Umbilical cord (tissue), 2 donors: ENCODE data around the gene OSBPL10. TPM values are rescaled to one million over a fixed set of nuclear protein-coding genes. Genes with fewer than 3 reads are reported as not detected.
"Not testable (repeated sequence)": the region's sequence is repeated elsewhere in the genome, so short reads cannot be mapped to it uniquely, and the experiment has no call there.

Source experiments
- DNase-seq: peaks from one replicate; pipeline ENCODE4 v3.0.0-alpha.2; 2015; ENCODE audit warnings: low spot score
- total RNA-seq: library from RNA; depleted of rRNA; stranded (reverse); fragments of >200 nt; gene quantifications from one replicate; pipeline ENCODE4 v1.2.3, GENCODE V29; 2014; ENCODE audit warnings: low replicate concordance; ENCODE audit not compliant: insufficient read depth

OSBPL10 gene
- total RNA-seq, 1 donor from 2014 or later, result 25.0 TPM

DNA sequence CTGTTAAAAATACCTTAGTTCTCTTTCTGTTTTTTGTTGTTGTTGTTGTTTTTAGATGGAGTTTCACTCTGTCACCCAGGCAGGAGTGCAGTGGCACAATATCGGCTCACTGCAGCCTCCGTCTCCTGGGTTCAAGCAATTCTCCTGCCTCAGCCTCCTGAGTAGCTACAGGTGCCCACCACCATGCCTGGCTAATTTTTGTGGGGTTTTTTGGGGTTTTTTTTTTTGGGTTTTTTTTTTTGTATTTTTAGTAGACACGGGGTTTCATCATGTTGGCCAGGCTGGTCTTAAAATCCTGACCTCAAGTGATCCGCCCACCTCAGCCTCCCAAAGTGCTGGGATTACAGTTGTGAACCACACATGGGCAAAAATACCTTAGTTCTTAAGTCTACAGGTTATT is 120.4 kb downstream of the OSBPL10 start:
- not testable (repeated sequence) for DNase-seq

DNA sequence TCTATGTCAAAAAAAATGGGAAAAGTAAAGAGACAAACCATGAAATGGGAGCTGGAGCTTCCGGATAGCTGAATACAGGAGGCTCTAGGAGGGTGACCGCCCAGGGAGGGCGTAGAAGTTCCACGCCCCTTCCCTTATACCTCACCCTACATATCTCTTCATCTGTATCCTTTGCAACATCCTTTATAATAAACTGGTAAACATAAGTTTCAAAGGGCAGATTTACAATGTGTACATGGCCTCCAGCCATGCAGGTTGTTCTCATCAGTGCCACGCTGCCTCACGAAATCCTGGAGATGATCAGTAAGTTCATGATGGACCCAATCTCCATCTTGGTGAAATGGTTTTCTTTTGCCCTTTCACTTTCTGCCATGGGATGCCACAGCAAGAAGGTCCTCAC is 121.8 kb downstream of the OSBPL10 start:
- no peak for DNase-seq

DNA sequence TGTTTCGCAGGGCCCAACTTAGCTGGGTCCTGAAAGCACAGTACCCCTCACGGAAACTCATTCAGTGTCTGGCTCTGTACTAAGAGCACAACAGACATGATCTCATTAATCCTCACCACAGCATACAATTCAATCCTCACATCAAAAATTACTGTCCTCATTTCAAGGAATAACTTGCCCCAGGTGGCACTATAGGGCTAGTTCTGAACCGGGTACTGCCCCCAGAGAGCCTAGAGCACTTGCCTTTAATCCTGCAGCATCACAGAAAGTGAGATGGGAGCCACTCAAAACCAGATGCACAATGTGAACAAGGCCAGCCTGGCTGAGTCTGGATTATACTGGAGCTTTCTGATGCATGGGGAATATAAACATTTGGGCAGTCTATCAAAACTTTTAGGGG is 122.6 kb downstream of the OSBPL10 start:
- no peak for DNase-seq

DNA sequence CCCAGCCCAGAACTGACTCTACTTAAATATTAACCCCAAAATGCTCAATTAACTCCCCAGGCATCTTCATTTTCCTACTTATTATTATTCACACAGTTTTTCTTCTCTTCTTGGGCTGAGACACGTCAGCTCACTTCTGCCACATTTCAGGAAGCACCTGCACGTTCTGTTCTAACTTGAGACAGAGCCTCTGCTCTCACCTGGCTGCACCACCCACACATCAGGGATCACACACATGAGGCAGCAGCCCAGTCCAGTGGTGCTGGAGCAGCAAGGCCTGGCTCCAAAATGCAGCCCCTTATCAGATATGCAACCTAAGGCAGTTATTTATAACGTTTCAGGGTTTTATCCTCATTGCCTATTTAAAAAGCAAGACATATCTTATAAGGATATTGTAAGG is 127.5 kb downstream of the OSBPL10 start:
- no peak for DNase-seq

DNA sequence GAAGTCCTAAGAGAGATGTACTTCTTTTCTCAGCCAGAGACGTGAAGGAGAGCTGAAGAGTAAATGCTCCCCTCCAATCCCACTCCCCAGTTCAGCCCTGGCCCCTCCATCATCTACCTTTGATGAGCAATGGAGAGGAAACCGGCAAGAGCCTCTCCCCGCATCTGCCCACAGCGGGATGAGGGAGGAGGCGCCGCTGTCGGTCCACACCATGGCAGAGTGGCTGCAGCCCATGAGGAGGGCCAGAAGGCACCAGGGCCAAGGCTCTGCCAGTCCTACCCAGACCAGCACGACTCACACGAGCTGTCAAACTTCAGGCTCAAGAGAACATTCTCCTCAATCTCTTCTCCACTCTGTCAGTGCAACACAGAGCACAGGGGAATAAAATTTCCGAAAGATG is 129.8 kb downstream of the OSBPL10 start:
- DNase-seq, result no peak

DNA sequence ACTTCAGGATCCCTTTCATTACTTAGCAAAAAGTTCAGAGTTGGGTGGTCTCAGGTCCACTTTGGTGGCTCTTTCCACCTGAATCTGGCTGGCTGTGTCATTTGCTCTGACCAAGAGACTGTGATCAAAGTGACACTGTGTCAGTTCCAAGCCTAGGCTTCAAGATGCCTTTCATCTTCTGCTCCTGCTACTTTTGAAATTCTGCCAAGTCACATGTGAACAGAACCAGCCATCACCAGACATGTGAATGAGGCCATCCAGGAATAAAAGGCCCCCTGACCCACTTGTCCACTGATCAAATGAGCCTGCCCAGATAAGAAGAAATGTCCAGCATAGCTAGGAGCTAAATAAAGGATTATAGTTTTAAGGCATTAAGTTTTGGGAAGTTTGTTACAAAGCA is 132.2 kb downstream of the OSBPL10 start:
- peak; percentile 41 for DNase-seq

DNA sequence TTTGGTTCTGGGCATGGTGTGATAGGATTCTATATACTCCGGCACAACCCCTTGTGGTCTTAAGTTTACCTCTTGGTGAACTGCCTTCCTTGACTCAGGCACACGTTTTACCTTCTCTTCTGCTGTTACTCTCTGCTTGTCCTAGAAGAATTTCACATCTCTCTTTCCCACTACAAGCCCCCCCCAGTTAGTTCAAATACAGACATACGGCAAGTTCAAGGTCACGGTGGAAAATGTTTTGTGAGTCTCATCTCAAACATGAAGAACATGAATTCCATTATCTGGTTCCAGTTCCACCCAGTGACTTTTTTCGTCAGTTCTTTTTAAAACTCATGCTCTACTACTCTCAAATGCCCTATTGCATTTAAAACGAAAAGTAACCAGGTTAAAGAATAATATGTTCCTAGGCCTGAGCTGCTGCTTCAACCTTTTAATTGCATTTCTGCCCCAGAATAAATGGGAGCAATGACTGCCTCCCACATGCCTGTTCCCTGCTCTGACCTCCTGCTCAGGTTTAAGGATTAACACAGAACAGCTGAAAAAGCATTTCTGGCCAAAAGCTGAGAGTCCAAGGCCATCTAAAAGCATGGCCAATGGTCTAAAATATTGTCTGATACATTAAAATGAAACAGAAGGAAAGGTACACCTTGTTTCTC is 132.8 kb downstream of the OSBPL10 start:
- DNase-seq, result no peak

DNA sequence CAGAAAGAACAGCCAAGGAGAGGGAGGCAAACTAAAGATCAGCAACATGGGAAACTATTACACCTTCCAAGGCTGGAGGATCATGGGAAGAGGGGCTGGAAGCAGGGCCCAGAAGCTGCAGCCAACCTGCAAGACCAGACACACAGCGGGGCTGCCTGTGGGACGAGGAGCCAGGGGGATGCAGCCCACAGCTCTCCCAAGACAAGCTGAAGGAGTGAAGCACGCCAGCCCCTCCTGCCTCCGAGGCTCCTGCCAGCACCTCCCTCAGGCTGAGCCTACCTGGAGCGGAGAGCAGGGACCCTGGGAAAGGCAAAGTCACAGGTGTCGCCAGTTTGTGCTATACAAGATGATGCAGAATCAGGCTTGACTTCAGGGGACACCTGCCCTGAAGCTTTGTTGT is 133.3 kb downstream of the OSBPL10 start:
- DNase-seq, result no peak

DNA sequence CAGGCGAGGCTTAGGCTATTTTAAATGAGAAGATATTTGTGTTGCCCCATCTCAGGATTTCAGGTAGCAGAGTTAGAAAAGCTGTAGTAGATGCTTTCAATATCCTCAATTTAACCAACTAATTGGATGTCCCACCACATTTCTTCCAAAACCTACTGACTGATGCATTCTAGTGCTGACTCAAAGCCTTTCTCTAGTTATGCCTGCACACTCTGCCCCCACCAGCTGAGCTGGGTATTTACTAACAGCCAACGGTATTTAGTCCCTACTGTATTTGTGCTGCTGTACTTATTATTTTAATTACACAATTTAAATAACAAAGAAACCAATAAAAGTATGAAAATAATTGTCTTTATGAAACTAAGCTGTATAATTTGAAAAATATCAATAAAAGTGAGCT is 139.5 kb downstream of the OSBPL10 start:
- DNase-seq, result no peak

DNA sequence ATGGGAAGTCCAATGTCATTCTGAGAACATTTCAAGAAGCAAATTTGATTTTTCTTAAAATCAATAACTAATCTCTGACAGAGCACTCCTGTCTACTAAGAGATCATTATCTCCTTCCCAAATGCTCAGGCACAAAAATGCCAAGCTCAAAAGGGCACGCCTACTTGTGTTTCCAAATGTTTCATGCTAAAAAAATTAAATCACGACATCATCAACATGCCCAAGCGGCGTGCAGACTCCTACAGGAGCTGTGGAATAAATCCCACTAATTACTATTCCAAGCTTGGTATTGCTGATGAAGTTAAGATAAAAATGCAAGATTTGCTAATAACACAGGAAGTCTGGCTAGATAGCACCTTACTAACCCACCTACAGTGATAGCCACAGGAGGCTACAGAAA is 140.8 kb downstream of the OSBPL10 start:
- DNase-seq, result no peak

DNA sequence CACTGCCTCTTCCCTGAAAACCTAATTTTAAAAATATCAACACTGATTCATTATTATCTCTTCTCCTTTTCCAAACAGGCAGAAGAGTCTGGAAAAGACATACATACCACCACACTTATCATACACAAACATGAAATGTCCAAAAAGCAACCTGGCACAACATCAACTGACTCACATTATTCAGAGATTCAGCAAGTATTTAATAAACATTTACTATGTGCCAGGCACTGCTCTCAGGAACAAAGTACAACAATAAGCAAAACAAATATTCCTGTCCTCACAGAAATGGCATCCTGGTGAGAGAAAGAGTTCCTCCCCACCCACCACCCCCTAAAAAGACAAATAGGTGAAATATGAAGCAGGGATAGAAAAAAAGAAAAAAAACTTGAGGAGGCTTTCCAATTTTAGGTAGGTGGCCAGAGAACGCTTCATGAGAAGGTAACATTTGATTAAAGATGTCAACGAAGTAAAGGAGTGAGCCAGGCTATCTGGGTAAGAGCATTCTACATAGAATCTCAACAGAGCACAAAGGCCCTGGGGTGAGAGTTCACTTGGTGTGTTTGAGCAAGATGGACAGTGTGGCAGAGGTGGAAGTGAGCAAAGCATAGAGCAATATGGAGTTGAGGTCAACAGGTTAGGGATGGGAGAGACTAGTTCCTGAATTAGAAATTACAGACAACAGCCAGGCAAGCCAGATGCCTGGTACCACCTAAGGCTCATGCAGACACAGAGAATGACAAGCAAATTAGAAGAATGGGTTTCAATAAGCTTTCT is 141.7 kb downstream of the OSBPL10 start:
- peak; percentile 19 for DNase-seq

DNA sequence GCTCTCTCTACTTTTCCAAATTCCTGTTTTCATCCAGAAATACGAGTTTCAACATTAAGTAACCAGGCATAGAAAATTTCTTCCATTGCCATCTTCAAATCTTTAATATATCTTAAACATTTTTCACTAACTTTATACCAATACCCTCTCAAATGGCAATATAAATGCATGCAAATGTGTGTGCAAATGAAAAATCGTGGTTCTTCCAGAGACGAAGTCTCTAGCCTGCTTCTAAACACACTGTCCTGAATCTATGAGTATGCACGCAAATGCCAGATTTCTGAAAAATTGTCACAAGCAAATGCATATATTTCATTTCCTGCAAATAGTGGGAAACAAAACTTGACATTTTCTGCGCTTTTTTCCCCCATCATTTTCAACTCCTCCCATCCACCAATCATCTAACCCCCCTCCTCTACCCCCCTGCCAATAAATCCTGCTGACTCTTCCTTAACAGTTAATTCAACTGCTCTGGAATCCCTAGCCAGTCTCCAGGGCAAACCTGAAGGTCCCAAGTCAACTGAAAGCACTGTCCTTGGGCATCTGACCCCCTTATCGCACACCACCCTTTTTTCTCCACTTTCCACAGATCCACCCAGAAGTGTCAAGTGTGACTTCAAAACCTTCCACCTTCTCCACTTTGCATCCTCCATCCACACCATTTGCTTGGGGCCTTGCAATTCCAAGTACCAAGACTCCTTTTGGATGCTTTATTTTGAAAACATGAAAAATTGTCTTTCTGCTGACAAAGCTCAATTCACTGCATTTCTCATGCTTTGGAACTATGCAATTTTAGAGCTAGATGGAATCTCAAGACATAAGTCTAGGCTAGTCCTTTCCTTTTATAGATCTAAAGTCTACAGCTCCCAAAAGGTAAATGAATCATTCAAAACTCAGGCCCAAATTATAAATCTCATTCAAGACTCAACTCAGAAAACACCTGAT is 144.7 kb downstream of the OSBPL10 start:
- peak; percentile 19 for DNase-seq

DNA sequence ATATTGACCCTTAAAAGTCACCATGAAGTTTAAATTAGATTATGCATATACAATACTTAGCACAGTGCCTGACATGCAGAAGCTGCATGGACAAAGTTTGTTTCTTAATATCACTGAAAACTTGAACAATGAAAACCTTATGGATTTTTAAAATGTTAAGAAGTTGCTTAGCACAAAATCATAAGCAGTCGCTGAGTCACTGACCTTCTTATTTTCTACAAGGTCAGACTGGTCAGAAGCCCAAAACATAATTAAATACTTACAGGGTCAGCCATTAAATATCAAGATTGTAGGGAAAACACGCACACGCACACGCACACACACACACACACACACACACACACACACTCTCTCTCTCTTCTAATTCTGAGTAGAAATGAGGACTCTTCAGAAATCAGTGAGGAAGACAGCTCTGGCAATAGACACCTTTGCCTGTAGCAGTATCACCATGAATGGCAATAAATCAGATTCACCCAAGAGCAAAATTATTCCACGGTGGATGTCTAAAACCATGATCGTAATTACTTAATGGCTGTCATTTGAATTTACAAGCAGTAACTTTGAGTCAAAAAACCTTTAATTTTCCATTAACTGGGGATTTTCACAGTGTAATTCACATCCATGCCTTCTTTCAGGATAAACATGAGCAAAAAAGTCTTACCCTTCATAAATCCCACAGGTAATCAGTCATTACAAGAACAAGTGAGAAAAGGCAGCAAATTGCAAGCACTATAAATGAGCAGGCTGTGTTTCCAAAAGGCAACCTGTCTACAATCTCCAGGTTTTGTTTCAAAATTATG is 147.5 kb downstream of the OSBPL10 start:
- DNase-seq, result peak; percentile 43

DNA sequence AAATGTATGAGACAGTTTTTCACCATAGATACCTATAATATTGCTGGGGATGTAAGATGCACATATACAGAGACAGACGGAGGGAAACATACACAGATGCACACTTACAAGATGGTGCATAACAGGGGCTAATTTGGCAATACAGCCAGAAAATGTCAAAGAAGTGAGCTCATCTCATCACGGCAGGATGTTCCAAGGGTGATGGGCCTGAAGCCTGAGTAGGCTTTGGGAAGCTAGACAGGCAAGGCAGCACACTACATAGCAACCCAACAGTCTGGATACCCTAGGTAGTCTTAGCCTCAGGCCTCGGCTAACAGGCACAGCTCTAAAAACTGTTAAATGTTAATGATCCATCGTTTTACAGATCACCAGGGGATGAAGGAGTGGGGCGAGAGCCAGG is 148.5 kb downstream of the OSBPL10 start:
- DNase-seq, result peak; percentile 21

DNA sequence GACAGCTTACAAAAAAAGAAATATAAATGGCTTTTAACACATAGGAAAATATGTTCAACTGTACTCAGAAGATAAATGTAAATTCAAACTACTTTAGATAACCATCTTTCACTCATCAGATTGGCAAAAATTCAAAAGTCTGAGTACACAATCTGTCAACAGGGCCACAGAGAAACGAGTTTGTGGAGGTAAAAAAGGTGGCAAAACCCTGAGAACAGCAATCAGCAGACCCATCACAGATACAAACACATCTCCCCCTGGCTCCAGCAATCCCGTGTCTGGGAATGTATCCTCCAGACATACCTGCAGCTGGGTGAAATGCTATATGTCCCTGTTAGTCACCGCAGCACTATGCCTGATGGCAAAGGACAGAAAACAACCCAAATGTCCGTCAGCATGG is 149.5 kb downstream of the OSBPL10 start:
- DNase-seq, result peak; percentile 68

DNA sequence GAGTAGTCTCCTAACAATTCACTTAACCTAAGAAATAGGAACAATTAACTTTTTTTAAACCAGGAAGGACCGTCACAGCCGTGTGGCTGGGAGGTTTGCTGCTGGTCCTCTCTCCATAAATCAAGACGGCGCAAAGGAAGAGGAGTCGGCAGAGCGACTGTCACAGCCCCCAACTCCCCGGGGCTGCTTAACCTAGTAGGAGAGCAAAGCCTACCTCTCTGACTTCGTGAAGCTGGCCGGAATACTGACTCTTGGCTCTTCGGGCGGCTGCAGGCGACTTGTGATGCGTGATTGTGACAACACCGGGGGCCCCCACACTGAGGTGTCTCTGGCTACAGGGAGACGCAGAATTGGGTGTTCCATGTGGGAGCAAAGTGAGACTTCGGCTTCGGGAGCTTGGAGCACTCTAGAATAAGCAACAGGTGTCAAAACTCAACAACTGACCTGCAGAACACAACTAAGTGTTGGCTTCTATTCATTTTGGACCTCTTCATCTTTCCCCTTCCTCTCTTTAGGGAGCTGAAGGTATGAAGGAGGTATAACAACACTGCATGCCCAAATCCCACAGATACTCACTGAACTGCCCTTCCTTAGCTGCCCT is 151.1 kb downstream of the OSBPL10 start:
- DNase-seq, result no peak

DNA sequence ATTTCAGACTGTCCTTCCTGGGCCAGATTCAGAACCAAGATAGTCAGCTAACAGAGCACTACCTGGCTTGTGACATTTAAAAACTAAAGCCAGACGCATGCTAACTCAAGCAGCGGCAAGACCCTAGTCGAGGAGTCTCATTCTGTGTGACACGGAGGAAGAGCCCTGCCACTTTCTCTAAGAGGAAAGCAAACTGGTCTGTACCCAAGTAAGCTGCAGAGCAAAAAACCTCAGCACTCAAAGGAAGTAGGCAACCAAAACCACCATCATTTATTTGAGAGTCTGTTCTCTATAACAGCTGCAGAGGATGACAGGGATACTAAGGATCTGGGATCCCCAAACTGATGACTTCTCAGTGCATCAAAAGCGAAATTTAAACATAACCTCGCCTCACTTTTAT is 152.1 kb downstream of the OSBPL10 start:
- DNase-seq, result no peak

DNA sequence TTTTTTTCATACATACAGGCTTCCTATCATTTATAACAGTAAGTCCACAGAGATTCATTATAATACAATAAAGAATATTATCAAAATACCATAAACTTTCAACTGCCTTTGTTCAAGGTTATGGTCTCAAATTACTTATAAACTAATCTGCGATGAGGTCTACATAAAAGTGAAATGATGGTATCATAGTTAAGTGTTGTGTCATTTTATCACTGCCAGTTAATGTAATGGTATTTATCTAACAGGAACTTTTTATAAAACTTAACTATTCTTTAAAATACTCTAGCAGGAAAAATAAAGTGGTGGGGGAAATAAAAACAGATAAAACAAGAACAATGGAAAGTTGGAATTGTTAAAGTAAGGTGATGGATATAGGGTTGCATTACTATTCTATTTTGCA is 153.1 kb downstream of the OSBPL10 start:
- DNase-seq, result no peak

DNA sequence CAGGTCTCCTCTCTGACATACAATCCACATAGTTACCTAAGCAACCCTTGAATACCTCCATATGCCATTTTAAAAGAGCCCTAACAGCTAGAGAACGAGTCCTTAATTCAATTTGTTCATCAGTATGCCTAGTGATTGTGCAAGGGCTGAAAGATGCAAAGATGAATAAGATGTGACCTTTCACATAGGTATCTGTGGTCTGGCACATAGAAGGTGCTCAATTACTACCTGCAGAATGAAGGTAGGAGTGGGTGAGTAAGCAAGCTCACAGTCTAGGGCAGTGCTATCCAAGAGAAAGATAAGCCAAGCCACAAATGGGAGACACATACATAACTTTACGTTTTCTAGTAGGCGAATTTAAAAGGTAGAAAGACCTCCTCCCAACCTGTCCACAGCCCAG is 157.9 kb downstream of the OSBPL10 start:
- DNase-seq, result no peak

DNA sequence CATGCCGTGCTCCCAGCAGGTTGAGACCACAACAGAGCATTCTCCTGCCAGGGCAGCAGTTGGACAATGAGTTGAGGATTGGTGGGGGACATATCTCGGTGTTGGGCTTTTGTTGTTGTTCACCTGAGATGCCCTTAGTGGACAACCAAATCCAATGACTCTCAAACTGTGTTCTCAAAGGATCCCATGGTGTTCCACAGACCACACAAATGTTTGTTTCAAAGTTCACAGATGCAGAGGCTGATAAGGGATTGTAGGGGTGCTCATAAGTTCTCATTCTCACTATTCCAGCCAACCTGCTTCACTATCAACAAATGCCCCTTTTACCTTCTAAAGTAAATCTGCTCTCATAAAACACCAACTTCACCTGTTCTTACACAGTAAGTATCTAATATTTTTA is 159.9 kb downstream of the OSBPL10 start:
- DNase-seq, result no peak

DNA sequence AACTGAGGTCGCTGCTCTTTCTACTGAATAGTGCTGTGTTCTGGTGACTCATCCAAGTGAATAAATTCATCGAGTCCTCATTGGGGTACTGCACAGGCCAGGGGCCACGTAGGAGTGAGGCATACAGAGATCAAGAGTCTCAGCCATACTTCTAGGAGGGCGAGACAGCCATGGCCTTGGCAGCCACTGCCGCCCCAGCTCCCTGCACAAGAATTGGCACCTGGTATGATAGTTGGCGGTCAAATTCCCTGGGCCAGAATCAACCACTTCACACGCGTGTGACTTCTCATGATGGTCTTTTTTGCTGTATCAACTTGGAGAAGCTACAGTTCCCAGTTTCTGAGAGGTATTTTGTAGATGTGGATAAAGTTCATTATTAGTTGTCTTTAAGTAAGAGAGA is 161.6 kb downstream of the OSBPL10 start:
- DNase-seq, result no peak
